Measurements from ENCODE around the gene LYPD6.
"Not testable (repeated sequence)": the region's sequence is repeated elsewhere in the genome, so short reads cannot be mapped to it uniquely, and the experiment has no call there.

LYPD6 gene

GRCh38 chr2:149451417-149452165 is 121.2 kb downstream of the LYPD6 start:
- DNase-seq (ENCODE audit: low spot score), result no peak

DNA sequence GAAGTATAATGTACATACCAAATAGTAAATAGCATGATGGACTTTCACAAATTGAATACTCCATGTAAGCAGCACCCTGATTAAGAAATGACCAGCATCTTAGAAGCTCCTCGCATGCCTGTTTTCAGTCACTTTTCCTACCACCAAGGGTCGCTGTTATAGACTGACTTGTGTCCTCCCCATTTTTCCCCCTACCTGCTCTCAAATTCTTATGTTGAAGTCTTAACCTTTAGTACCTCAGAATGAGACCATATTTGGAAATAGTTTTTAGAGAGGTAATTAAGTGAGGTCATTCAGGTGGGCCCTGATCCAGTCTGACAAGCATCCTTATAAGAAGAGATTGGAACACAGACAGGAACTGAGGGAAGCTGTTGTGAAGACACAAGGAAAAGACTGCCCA is 125.9 kb downstream of the LYPD6 start:
- no peak for DNase-seq (ENCODE audit: low spot score)

DNA sequence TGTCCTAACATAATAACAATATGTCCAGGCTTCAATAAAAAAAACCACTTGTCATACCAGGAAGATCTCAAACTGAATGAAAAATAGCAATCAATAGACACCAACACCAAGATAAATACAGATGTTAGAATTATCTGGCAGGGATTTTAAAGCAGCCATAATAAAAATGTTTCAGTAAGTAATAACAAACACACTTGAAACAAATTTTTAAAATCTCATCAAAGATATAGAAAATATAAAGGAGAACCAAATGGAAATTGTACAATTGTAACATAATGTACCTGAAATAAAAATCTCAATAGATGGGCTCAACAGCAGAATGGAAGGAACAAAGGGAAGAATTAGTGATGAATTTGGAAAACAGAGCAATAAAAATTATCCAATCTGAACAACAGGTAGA is 128.1 kb downstream of the LYPD6 start:
- no peak for DNase-seq (ENCODE audit: low spot score)

DNA sequence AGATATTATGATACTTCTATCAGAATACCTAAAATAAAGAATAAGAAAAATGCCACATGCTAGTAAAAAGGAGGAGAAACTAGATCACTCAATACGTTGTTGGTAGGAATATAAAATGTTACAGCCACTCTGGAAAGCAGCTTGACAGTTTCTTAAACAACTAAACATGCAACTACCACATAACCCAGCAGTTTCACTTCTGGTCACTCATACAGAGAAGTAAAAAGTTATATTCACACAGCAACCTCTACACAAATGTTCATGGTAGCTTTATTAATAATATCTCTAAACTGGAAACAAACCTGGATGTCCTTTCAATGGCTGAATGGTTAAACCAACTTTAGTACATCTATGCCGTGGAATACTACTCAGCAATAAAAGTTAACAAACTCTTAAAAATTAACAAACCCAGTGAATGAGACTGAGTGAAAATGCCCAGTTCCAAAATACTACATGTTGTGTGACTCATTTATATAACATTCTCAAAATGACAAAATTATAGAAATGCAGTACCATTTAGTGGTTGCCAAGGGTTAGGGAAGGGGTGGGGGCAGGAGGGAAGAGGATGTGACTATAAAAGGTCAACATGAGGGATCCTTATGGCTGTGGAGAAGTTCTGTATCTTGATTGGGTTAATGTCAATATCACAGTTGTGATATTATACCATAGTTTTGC is 133.1 kb downstream of the LYPD6 start:
- DNase-seq (ENCODE audit: low spot score), result no peak

- no peak for DNase-seq (ENCODE audit: low spot score)
Measured at GRCh38 chr2:149464396-149464795, 134.0 kb downstream of the LYPD6 start.

- DNase-seq (ENCODE audit: low spot score), result no peak
Measured at GRCh38 chr2:149465873-149466272, 135.5 kb downstream of the LYPD6 start.

- no peak for DNase-seq (ENCODE audit: low spot score)
Measured at GRCh38 chr2:149466635-149467034, 136.2 kb downstream of the LYPD6 start.

DNA sequence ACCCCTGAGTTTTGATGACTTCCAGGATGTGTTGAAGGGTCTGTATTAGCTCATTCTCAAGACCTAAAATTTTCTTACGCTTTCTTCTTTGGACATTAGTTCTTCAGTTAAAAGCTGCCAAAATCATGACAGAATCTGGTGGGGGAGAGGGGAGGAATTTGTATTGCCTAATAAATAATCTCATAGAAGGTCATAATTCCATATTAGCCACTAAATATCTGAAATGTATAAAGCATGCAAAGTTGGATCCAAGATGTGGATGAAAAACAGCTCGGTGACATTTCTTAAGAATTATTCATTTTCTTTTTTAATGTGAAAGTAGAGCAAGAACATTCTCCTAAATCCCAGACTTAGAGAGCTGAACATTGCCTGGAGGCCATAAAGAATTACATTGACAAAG is 137.0 kb downstream of the LYPD6 start:
- DNase-seq (ENCODE audit: low spot score), result no peak

DNA sequence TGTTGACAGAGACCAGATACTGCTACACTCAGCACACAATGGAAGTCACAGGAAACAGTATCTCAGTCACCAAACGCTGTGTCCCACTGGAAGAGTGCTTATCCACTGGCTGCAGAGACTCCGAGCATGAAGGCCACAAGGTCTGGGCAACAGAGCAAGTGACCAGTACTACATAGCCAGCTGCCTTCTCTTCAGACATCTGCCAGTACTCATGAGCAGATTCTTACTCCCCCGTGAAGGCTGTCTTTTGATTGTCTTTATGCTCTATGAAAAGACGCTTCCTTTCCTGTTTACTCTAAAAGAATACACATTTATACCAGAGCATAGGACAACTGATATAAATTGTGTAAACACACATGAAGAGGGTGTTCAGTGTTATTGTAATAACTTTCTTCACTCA is 138.2 kb downstream of the LYPD6 start:
- no peak for DNase-seq (ENCODE audit: low spot score)

- DNase-seq (ENCODE audit: low spot score), result no peak
Measured at GRCh38 chr2:149470046-149470445, 139.7 kb downstream of the LYPD6 start.

- no peak for DNase-seq (ENCODE audit: low spot score)
Measured at GRCh38 chr2:149472413-149472812, 142.0 kb downstream of the LYPD6 start.

DNA sequence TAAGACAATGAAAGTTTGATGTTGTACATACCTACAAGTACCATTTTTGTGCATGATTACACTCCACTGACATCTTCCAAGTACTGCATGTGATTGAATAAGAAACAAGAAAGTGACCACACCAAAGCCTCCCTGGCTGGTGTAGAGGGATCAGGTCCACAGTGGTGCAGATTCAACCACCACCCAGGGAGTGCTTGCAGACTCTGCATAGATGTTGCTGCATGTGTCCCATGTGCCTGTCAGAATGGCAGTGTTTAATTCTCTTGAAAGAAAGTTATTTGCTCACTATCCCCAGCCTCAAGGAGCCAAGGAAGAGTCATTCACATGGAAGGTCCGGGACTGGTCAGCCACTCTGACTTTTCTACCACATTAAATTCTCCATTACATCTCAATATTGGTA is 142.7 kb downstream of the LYPD6 start:
- DNase-seq (ENCODE audit: low spot score), result no peak

DNA sequence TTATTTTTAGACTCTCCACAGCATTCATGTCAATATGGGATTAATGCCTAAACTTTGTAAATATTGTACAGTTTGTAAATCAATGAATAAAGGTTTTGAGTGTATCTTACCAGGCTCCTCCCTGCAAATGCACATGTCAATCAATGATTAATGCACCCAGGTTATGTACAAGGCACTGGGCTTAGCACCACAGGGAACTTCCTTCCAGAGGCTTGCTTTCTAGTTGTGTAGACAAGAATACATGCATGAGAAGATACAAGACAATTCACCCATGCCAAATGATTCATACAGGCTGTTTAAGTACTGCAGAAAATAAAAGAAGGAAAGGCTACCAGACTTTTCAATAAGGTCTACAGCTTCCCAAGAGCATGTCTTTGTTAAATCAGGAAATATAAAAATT is 143.1 kb downstream of the LYPD6 start:
- DNase-seq (ENCODE audit: low spot score), result no peak

DNA sequence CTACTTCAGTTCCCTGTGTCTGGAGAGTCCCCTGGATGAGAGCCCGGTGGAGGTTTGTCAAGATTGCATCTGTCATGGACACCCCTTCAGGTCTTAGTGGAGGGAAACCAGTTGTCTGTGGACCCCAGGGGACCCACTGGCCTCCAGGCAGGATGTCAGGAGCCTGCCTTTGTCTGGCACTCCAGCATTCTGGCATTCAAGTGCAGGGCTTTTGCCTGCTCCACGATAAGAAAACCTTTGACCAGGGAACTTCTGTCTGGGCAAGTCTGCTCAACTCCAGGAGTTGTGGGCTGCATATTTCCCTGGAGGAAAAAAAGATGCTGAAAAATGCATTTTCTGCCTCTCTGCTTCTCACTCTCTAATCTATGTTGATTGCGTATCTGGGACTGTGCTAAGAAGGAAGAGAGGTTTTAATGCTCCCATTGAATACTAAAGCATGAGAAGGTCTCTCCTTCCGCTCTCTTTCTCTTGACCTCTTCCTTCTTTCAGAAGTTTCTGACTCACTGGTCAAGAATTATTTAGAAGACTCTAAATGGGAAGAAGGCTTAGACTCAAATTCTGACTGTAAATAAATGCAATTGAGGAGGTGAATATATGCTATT is 152.7 kb downstream of the LYPD6 start:
- no peak for DNase-seq (ENCODE audit: low spot score)

GRCh38 chr2:149486664-149487063 is 156.3 kb downstream of the LYPD6 start:
- DNase-seq (ENCODE audit: low spot score), result no peak

GRCh38 chr2:149487189-149487588 is 156.8 kb downstream of the LYPD6 start:
- no peak for DNase-seq (ENCODE audit: low spot score)

DNA sequence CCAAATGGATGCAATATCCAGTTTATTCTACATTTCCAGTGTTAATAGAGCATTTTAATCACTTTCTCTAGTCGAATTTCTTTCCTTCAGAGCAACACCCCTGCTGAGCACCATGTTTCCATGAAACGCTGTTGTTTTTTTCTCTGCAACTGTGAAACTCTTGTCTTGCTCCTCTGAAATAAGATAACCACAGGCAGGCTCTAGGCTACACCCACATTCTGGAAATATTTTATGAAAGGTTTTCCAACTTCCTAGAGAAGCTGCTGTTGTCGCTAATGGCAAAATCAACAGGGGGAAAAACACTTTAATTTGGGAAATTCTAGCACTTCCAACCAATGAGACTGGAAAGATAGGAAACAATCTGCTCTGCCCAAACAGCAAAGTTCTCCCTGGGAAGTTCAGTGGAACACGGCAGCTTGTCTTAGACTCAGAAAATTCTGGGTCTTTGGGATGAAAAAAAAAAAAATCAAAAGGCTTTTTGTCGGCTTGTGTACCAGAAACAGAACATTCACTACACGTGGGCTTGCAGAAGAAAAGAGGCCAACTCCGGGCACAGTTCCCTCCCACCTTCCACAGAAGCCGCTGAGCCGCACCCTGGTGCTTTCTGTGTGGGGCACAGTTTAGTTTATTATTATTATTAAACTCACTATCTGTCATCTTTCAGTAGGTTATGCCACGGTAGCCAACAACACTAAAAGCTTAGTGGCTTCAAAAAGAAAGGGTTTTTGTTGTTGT is 158.5 kb downstream of the LYPD6 start:
- DNase-seq (ENCODE audit: low spot score), result peak; percentile 53

GRCh38 chr2:149489452-149489851 is 159.1 kb downstream of the LYPD6 start:
- peak; percentile 40 for DNase-seq (ENCODE audit: low spot score)

GRCh38 chr2:149490296-149490695 is 159.9 kb downstream of the LYPD6 start:
- DNase-seq (ENCODE audit: low spot score), result peak; percentile 64

DNA sequence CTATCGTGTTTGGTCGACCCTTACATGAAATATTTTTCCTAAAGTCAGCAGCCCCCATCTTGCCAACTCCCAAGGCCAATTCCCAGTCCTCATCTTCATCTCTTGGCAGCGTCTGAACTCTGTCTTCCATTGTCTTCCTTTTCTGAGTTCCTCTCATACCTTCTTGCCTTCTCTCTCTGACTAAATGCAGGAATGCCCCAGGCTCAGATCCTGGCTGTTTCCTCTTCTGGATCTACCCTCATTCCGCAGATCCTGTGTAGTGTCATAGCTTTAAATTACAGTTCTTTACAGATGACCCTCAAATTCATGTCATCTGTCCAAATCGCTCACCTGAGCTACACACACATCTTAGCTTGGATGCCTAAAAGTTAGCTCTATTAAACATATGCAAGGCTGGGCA is 162.5 kb downstream of the LYPD6 start:
- no peak for DNase-seq (ENCODE audit: low spot score)

GRCh38 chr2:149499204-149499603 is 168.8 kb downstream of the LYPD6 start:
- DNase-seq (ENCODE audit: low spot score), result not testable (repeated sequence)

DNA sequence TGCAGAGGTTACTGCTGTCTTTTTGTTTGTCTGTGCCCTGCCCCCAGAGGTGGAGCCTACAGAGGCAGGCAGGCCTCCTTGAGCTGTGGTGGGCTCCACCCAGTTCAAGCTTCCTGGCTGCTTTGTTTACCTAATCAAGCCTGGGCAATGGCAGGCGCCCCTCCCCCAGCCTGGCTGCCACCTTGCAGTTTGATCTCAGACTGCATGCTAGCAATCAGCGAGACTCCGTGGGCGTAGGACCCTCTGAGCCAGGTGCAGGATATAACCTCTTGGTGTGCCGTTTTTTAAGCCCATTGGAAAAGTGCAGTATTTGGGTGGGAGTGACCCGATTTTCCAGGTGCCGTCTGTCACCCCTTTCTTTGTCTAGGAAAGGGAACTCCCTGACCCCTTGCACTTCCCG is 176.4 kb downstream of the LYPD6 start:
- not testable (repeated sequence) for DNase-seq (ENCODE audit: low spot score)

GRCh38 chr2:149507974-149508373 is 177.6 kb downstream of the LYPD6 start:
- DNase-seq (ENCODE audit: low spot score), result no peak
